Common myeloid progenitor, CD34-positive (primary cell): ENCODE measurements around the gene TMEM120B.

Experiments
- CTCF ChIA-PET: fragments of 350-600 bp; sonication (Branson Sonifier 250); formaldehyde crosslinking; loops from one replicate; lab custom pipeline; 2021; ENCODE audit warnings: antibody characterized with exemption; lab: Charles Lee
- POLR2A ChIA-PET: fragments of 350-600 bp; sonication (Branson Sonifier 250); formaldehyde crosslinking; loops from one replicate; lab custom pipeline; 2021; ENCODE audit warnings: antibody characterized with exemption; lab: Charles Lee
- DNase-seq, 3 donors: peaks; one replicate each; pipeline versions ENCODE4 v3.0.0 to v3.0.0-alpha.2; 2013
- H3K27ac ChIP-seq, 2 experiments: 1 replicate in 1 of 2; 2 replicates in 1 of 2; pipeline ENCODE4 v1.7.0; 2013; ENCODE audit warnings: inconsistent platforms in 2 of 2, low read length in 2 of 2, mild to moderate bottlenecking in 2 of 2, low read depth in 1 of 2, moderate library complexity in 1 of 2; ENCODE audit not compliant: severe bottlenecking in 2 of 2, insufficient read depth in 1 of 2, poor library complexity in 1 of 2
- H3K27me3 ChIP-seq, 5 experiments: replicated peaks in 2 of 5; 1 replicate in 3 of 5; 2 replicates in 2 of 5; pipeline versions ENCODE4 v1.6.1 to v1.7.0; 2013; ENCODE audit warnings: low read length in 4 of 5, mild to moderate bottlenecking in 2 of 5, moderate library complexity in 2 of 5, inconsistent platforms in 1 of 5; ENCODE audit not compliant: insufficient read depth in 5 of 5, control insufficient read depth in 4 of 5
- H3K36me3 ChIP-seq, 4 experiments: 1 replicate in 2 of 4; 2 replicates in 2 of 4; pipeline versions ENCODE4 v1.6.1 to v1.7.0; 2013; ENCODE audit warnings: low read length in 3 of 4, control low read depth in 1 of 4, mild to moderate bottlenecking in 1 of 4; ENCODE audit not compliant: control insufficient read depth in 4 of 4, insufficient read depth in 4 of 4
- H3K4me1 ChIP-seq, 4 experiments: 1 replicate in 3 of 4; 2 replicates in 1 of 4; pipeline versions ENCODE4 v1.6.1 to v1.7.1; 2013; ENCODE audit warnings: low read length in 3 of 4, mild to moderate bottlenecking in 3 of 4, control low read depth in 1 of 4, inconsistent platforms in 1 of 4, moderate library complexity in 1 of 4; ENCODE audit not compliant: control insufficient read depth in 4 of 4, insufficient read depth in 4 of 4; ENCODE audit errors: control extremely low read depth in 1 of 4
- H3K4me3 ChIP-seq, 7 experiments: 1 replicate in 4 of 7; 2 replicates in 3 of 7; pipeline versions ENCODE4 v1.5.1 to v1.7.0; 2013; ENCODE audit warnings: mild to moderate bottlenecking in 7 of 7, low read length in 6 of 7, moderate library complexity in 6 of 7, inconsistent platforms in 2 of 7, low read depth in 2 of 7, control low read depth in 1 of 7; ENCODE audit not compliant: insufficient read depth in 4 of 7, control insufficient read depth in 1 of 7; ENCODE audit errors: extremely low read depth in 1 of 7
- H3K9me3 ChIP-seq, 5 experiments: 1 replicate in 4 of 5; 2 replicates in 1 of 5; pipeline versions ENCODE4 v1.6.1 to v1.7.1; 2013; ENCODE audit warnings: low read length in 4 of 5, mild to moderate bottlenecking in 2 of 5, inconsistent platforms in 1 of 5, low read depth in 1 of 5, moderate library complexity in 1 of 5; ENCODE audit not compliant: control insufficient read depth in 4 of 5, insufficient read depth in 2 of 5; ENCODE audit errors: control extremely low read depth in 1 of 5
- WGBS: methylation state at CpG from one replicate; pipeline ENCODE4 v1.1.5; 2013; ENCODE audit not compliant: insufficient coverage; 5-methylcytosine and 5-hydroxymethylcytosine counted together

The TMEM120B gene

GRCh38 chr12:121802843-121803698 lies 90.5 kb downstream of the TMEM120B start:
- H3K4me1 ChIP-seq = peaks cover 18 to 69% (median 49%) of the 10 kb centered on the region in 4 experiments
- H3K9me3 ChIP-seq = no peaks in the 10 kb centered on the region
- WGBS = under 1% methylated on average over 53 of the region's 65 CpGs
- peak; percentile 93 to 97 (median 96) for DNase-seq
- peaks cover 4 to 34% (median 12%) of the 10 kb centered on the region in 4 experiments for H3K36me3 ChIP-seq
- ChIA-PET CTCF (interaction anchor here (1.0 to 12.9 kb wide), 4 partner anchors 5 to 28 kb away, joined by 3 to 462 read pairs (median 235); partner anchors contain the start of genes RHOF and SETD1B), POLR2A (interaction anchor here (0.6 to 3.6 kb wide), 9 partner anchors 8 to 1348 kb away, joined by 3 to 24 read pairs (median 3); no protein-coding TSS in a partner anchor)
- peak overlapping the region; percentile 96 to 98 for H3K27ac ChIP-seq
- H3K4me3 ChIP-seq = peak overlapping the region; percentile 54 to 97 (median 89)
- no peaks in the 10 kb centered on the region for H3K27me3 ChIP-seq

GRCh38 chr12:121803861-121804416 lies 91.4 kb downstream of the TMEM120B start, which contains the start of gene SETD1B:
TSS of gene SETD1B (plus strand) at chr12:121804009. CDS start at chr12:121804738, 729 bp downstream.
- under 1% methylated on average over 49 of the region's 74 CpGs for WGBS
- CTCF ChIA-PET = interaction anchor here (1.0 to 12.9 kb wide), 3 partner anchors 7 to 25 kb away, joined by 3 to 462 read pairs (median 3); partner anchors contain the start of gene RHOF

DNA sequence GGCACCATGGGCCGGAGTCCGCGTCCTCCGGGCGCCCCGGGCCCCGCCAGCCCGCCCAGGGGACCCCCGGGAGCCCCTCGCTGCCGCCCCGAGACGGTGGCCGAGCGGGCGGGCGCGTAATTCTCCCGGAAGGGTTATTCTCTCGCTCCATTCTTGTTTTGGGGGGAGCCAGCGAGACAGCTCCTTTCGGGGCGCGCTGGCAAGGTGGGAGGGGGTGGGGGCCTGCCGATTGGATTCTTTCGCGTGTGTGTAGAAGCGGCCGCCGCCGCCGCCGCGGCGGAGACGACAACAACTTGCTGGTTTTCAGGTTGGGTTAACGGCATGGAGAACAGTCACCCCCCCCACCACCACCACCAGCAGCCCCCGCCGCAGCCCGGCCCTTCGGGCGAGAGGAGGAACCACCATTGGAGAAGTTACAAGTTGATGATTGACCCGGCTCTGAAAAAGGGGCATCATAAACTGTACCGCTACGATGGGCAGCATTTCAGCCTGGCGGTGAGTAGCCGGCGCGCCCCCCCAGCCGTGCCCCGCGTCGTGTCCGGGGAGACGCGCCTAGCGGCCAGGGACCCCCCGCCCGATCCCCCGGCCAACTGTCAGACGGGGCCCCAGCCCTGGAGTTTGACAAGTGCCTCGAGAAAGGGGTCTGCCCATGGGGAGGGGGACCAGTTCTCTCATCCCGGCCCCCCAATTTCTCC lies 92.0 kb downstream of the TMEM120B start:
- H3K4me1 ChIP-seq = peaks cover 10 to 55% (median 35%) of the 10 kb centered on the region in 4 experiments
- DNase-seq = peak; percentile 58 to 83 (median 77)
- peak overlapping the region; percentile 46 to 83 for H3K27ac ChIP-seq
- peak overlapping the region; percentile 57 to 92 (median 82) for H3K4me3 ChIP-seq
- peaks cover 6 to 34% (median 21%) of the 10 kb centered on the region in 4 experiments for H3K36me3 ChIP-seq
- CTCF ChIA-PET = interaction anchor here (1.0 to 12.9 kb wide), 4 partner anchors 8 to 111 kb away, joined by 3 to 462 read pairs (median 3); partner anchors contain the start of gene RHOF
- no peaks in the 10 kb centered on the region for H3K9me3 ChIP-seq
- WGBS = under 1% methylated on average over 34 of the region's 63 CpGs
- POLR2A ChIA-PET = interaction anchor here (0.6 to 1.3 kb wide), 3 partner anchors 9 to 17 kb away, joined by 3 to 7 read pairs (median 3); partner anchors contain the start of gene RHOF
- no peaks in the 10 kb centered on the region for H3K27me3 ChIP-seq

More at GRCh38 chr12:121803861-121804416, 91.4 kb downstream of the TMEM120B start, which contains the start of gene SETD1B:
- peak; percentile 62 to 72 (median 70) for DNase-seq
- POLR2A ChIA-PET = interaction anchor here (0.6 to 1.3 kb wide), 4 partner anchors 9 to 1349 kb away, joined by 3 to 7 read pairs (median 3); no protein-coding TSS in a partner anchor
- Histone ChIP-seq H3K9me3 (no peaks in the 10 kb centered on the region), H3K4me3 (peak within 1 kb of the TSS; percentile 62 to 97 (median 89)), H3K27ac (peak within 1 kb of the TSS; percentile 96 to 98), H3K4me1 (peaks cover 13 to 60% (median 40%) of the 10 kb centered on the region in 4 experiments), H3K36me3 (peaks cover 4 to 32% (median 15%) of the 10 kb centered on the region in 4 experiments), H3K27me3 (no peaks in the 10 kb centered on the region)

DNA sequence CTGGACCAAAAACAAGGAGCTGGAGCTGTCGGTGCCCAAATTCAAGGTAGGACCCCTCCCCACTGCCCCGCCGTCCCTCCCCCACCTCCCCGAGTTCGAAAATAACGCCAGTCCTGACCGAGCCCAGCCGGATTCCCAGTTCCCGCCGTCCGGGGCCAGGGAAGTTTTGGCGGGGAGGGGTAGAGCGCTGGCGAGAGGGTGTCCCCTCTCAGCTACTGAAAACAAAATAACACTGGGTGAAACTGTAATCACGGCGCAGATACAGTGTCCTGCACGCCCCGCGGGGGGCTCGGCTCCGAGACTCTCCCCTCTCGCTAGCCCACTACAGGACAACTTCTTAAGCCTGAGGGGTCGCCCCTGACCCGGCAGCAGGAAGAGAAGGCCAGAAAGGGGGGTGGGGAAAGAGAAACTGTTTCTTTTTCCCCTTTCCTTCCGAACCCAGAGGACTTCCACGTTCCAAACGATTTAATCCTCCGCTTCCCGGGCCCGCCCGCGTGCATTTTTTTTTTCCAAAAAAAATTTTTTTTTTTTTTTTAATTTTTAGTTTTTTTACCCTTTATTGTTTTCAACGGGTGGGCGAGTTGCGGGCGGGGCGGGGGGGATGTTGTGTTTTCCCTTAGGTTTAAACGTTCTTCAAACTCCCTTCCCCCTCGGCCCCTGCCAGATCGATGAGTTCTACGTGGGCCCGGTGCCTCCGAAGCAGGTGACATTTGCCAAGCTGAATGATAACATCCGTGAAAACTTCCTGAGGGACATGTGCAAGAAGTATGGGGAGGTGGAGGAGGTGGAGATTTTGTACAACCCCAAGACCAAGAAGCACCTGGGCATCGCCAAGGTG lies 92.8 kb downstream of the TMEM120B start:
- ChIA-PET CTCF (interaction anchor here (1.0 to 12.9 kb wide), 5 partner anchors 8 to 112 kb away, joined by 3 to 462 read pairs (median 3); partner anchors contain the start of gene RHOF), POLR2A (interaction anchor here (0.6 to 1.3 kb wide), 3 partner anchors 10 to 17 kb away, joined by 3 to 7 read pairs (median 3); partner anchors contain the start of gene RHOF)
- peak in 1 of 3 donors; percentile 52 for DNase-seq
- H3K36me3 ChIP-seq = peaks cover 6 to 42% (median 26%) of the 10 kb centered on the region in 4 experiments
- H3K27ac ChIP-seq = peak overlapping the region in 1 of 2 experiments; percentile 83
- WGBS = 6% methylated on average over 6 of the region's 45 CpGs
- H3K9me3 ChIP-seq = no peaks in the 10 kb centered on the region
- peaks cover 10 to 53% (median 36%) of the 10 kb centered on the region in 4 experiments for H3K4me1 ChIP-seq
- no peaks in the 10 kb centered on the region for H3K27me3 ChIP-seq
- H3K4me3 ChIP-seq = peak overlapping the region; percentile 57 to 92 (median 82)

DNA sequence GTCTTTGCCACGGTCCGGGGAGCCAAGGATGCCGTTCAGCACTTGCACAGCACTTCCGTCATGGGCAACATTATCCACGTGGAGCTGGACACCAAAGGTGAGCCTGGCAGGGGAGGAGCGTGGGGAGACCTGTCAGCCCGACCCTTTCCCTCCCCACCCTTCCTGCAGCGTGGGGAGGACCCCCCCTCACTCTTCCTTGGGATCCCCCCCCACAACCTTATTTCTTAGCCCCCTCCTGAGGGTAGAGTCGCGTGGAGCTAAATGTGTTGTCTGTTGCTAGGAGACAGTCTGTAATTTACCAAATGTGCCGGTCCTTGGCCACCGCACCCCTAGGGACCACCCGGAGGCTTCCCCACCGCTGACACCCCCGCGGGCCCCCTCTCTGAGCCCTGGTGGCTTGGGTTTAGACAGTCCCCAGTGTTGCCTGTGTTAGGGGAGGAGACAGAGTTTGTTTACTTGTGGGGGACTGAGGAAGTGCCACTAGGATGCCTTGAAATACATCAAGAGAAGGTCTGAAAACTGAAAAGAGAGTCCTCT lies 93.5 kb downstream of the TMEM120B start:
- Histone ChIP-seq H3K27me3 (no peaks in the 10 kb centered on the region), H3K36me3 (peaks cover 6 to 49% (median 28%) of the 10 kb centered on the region in 4 experiments), H3K9me3 (no peaks in the 10 kb centered on the region), H3K4me1 (peaks cover 13 to 59% (median 42%) of the 10 kb centered on the region in 4 experiments), H3K4me3 (peak overlapping the region in 6 of 7 experiments; percentile 48 to 92 (median 83)), H3K27ac (peak overlapping the region; percentile 33 to 83)
- peak in 2 of 3 donors; percentile 50 to 61 for DNase-seq
- CTCF ChIA-PET = interaction anchor here (1.0 to 12.9 kb wide), 5 partner anchors 9 to 32 kb away, joined by 3 to 462 read pairs (median 3); partner anchors contain the start of gene RHOF
- POLR2A ChIA-PET = no interaction called here
- 14% methylated on average over 13 of the region's 16 CpGs for WGBS
